Measurements from ENCODE around the gene GK. TPM values are rescaled to one million over a fixed set of nuclear protein-coding genes. Genes with fewer than 3 reads are reported as not detected.

Gene GK
- total RNA-seq, 1 experiment from 2014 or later: 9.8 TPM

DNA sequence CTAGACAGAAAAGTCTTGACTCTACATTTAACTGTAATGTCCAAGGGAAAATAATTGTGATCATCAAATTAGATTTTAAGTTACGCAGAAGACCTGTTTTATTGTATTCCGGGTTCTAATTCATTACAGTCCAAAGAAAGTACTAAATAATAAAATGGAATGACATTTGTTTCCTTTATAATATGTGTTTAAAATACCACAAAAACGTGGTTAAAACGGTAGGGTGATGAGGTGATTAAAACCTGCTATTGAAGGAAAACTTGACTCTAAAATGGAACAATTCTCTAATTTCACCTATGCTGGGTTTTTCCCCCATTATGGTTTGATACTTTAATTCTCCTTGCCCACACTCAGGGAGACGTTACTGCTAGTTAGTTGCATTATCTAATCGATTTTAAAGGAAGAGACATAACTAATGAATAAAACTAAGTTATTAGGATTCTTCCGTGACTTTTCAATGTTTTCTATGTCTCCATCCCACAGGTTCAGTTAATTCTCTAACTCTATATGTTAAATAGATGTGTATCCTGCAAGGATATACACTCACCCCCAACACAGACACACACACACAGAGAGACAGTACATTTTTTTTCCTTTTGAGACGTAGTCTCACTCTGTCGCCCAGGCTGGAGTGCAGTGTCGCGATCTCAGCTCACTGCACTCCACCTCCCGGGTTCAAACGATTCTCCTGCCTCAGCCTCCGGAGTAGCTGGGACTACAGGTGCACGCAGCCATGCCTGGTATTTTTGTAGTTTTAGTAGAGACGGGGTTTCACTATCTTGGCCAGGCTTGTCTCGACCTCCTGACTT is 80.8 kb downstream of the GK start:
- Histone ChIP-seq H3K9ac (ENCODE audit: extremely low read depth, insufficient read length, low read length) (no peak overlapping the region), H2BK20ac (ENCODE audit: low read depth, low read length, poor library complexity, severe bottlenecking) (no peak overlapping the region), H3K14ac (ENCODE audit: insufficient read depth, low read length) (no peak overlapping the region), H3K79me1 (ENCODE audit: insufficient read depth, low read depth, low read length, poor library complexity, severe bottlenecking) (no peaks in the 10 kb centered on the region), H3K27me3 (ENCODE audit: insufficient read depth, low read length) (no peaks in the 10 kb centered on the region), H3K4me1 (ENCODE audit: insufficient read depth, low read length) (no peaks in the 10 kb centered on the region), H3K27ac (ENCODE audit: insufficient read length, low read depth, low read length) (no peak overlapping the region), H3K23ac (ENCODE audit: insufficient read length, low read depth, low read length) (no peak overlapping the region), H3K23me2 (ENCODE audit: insufficient read length, low read depth, low read length, poor library complexity, severe bottlenecking) (no peaks in the 10 kb centered on the region), H3K56ac (ENCODE audit: insufficient read length, low read depth, low read length) (no peak overlapping the region), H4K5ac (ENCODE audit: insufficient read length, low read depth, low read length) (no peak overlapping the region), H3K4ac (ENCODE audit: low read depth, low read length) (no peak overlapping the region), H2AFZ (ENCODE audit: low read length) (no peak overlapping the region), H2AK5ac (ENCODE audit: insufficient read length, low read length) (no peak overlapping the region), H2BK15ac (ENCODE audit: low read depth, low read length) (no peak overlapping the region), H3K18ac (ENCODE audit: insufficient read length, low read depth, low read length) (no peak overlapping the region), H2BK5ac (ENCODE audit: insufficient read length, low read length) (no peak overlapping the region), H3K4me2 (ENCODE audit: insufficient read depth, insufficient read length, low read length) (no peak overlapping the region), H4K8ac (replicated peaks; ENCODE audit: insufficient read length, low read depth, low read length) (no peak overlapping the region), H3K79me2 (ENCODE audit: insufficient read depth, low read length) (no peaks in the 10 kb centered on the region), H2BK120ac (ENCODE audit: low read depth, low read length, poor library complexity, severe bottlenecking) (no peak overlapping the region), H4K20me1 (ENCODE audit: control insufficient read depth, insufficient read depth, insufficient read length) (no peaks in the 10 kb centered on the region), H4K91ac (ENCODE audit: insufficient read length, low read depth, low read length) (no peak overlapping the region), H2BK12ac (ENCODE audit: insufficient read length, low read depth, low read length) (no peak overlapping the region), H3T11ph (ENCODE audit: low read length) (no peak overlapping the region), H3K9me3 (ENCODE audit: control insufficient read depth, low read depth, low read length) (no peaks in the 10 kb centered on the region)
- peaks cover 0 to 1% (median 0%) of the 10 kb centered on the region in 3 experiments; a peak in 1 of 7 replicates for H3K36me3 Mint-ChIP-seq (ENCODE audit: insufficient read depth in 1 of 3, low read depth in 3 of 3)
- no CpG with 5 or more reads among the region's 17 CpGs for WGBS (ENCODE audit: extremely low coverage, insufficient read length, low lambda C conversion rate)
- TF ChIP-seq CTCF (conservative IDR thresholded peaks at IDR 0.05): no peak
- no peaks in the 10 kb centered on the region; the same call in 1 of the 2 replicates for H3K27me3 Mint-ChIP-seq (ENCODE audit: low read depth)
- H3K27ac Mint-ChIP-seq: 0 out of 7 replicates have a peak overlapping the region, but pooled peaks of 1 of the 3 experiments have one; percentile 67
- H3K9me3 Mint-ChIP-seq: peaks cover 7 to 36% of the 10 kb centered on the region in 2 experiments; a peak in 4 of 5 replicates
- no peak for DNase-seq
- H3K4me3 Mint-ChIP-seq: no peak overlapping the region
- no peaks in the 10 kb centered on the region for H3K4me1 Mint-ChIP-seq
